ENCODE data around the gene LENG9. TPM values are rescaled to one million over a fixed set of nuclear protein-coding genes. Genes with fewer than 3 reads are reported as not detected.

Gene LENG9
- total RNA-seq, 2 experiments from 2014 or later, result 1.8 to 6.0 TPM

- CTCF ChIA-PET (ENCODE audit: unreplicated experiment), result no interaction called here
- TF ChIP-seq EZH2phosphoT487 (IDR thresholded peaks at IDR 0.05; ENCODE audit: borderline replicate concordance, low read depth, low read length) (no peak), CTCF (conservative IDR thresholded peaks at IDR 0.05; ENCODE audit: low read length) (no peak)
- Histone ChIP-seq H3K4me1 (ENCODE audit: insufficient read depth, low read length, poor library complexity, severe bottlenecking) (peaks cover 16% of the 10 kb centered on the region), H4K20me1 (ENCODE audit: insufficient read depth, low read length) (peaks cover 22% of the 10 kb centered on the region), H3K79me2 (ENCODE audit: insufficient read depth, low read depth, low read length) (peaks cover 39% of the 10 kb centered on the region), H3K27ac (ENCODE audit: low read depth, low read length, poor library complexity, severe bottlenecking) (no peak overlapping the region), H3K4me3 (ENCODE audit: low read depth, low read length, poor library complexity, severe bottlenecking) (no peak overlapping the region), H2AFZ (ENCODE audit: low read length) (no peak overlapping the region), H3K4me2 (ENCODE audit: low read length) (no peak overlapping the region), H3K9me2 (ENCODE audit: insufficient read depth, low read length) (no peaks in the 10 kb centered on the region), H3K36me3 (ENCODE audit: insufficient read depth, low read length) (peaks cover 75% of the 10 kb centered on the region), H3K9me3 (ENCODE audit: low read length) (no peaks in the 10 kb centered on the region)
- intact Hi-C loops (cut with micrococcal nuclease; ENCODE audit: unreplicated experiment), result no loop called here
- BruUV-seq (replicated peaks), result no TSS peak
- POLR2A ChIA-PET, result no interaction called here
- DNase-seq (ENCODE audit: low spot score), result no peak
These were observed 11.0 kb downstream of the LENG9 start for GRCh38 chr19:54452626-54453025.

GRCh38 chr19:54451997-54452396 lies 11.6 kb downstream of the LENG9 start:
- H3K27ac ChIP-seq (ENCODE audit: low read depth, low read length, poor library complexity, severe bottlenecking), result no peak overlapping the region
- peaks cover 25% of the 10 kb centered on the region for H4K20me1 ChIP-seq (ENCODE audit: insufficient read depth, low read length)

More at GRCh38 chr19:54451997-54452396, 11.6 kb downstream of the LENG9 start:
- no peaks in the 10 kb centered on the region for H3K9me3 ChIP-seq (ENCODE audit: low read length)
- POLR2A ChIA-PET, result no interaction called here
- H2AFZ ChIP-seq (ENCODE audit: low read length), result no peak overlapping the region
- peaks cover 22% of the 10 kb centered on the region for H3K4me1 ChIP-seq (ENCODE audit: insufficient read depth, low read length, poor library complexity, severe bottlenecking)
- CTCF ChIA-PET (ENCODE audit: unreplicated experiment), result no interaction called here
- no peak for TF ChIP-seq EZH2phosphoT487 (IDR thresholded peaks at IDR 0.05; ENCODE audit: borderline replicate concordance, low read depth, low read length)
- no peak for TF ChIP-seq CTCF (conservative IDR thresholded peaks at IDR 0.05; ENCODE audit: low read length)
- no peak overlapping the region for H3K4me2 ChIP-seq (ENCODE audit: low read length)
- no peak for DNase-seq (ENCODE audit: low spot score)
- BruUV-seq (replicated peaks), result no TSS peak
- H3K79me2 ChIP-seq (ENCODE audit: insufficient read depth, low read depth, low read length), result peaks cover 46% of the 10 kb centered on the region
- H3K9me2 ChIP-seq (ENCODE audit: insufficient read depth, low read length), result no peaks in the 10 kb centered on the region
- H3K36me3 ChIP-seq (ENCODE audit: insufficient read depth, low read length), result peaks cover 72% of the 10 kb centered on the region
- H3K4me3 ChIP-seq (ENCODE audit: low read depth, low read length, poor library complexity, severe bottlenecking), result no peak overlapping the region
- intact Hi-C loops (cut with micrococcal nuclease; ENCODE audit: unreplicated experiment), result no loop called here
